ENCODE data around the gene COQ5.

Gene COQ5

DNA sequence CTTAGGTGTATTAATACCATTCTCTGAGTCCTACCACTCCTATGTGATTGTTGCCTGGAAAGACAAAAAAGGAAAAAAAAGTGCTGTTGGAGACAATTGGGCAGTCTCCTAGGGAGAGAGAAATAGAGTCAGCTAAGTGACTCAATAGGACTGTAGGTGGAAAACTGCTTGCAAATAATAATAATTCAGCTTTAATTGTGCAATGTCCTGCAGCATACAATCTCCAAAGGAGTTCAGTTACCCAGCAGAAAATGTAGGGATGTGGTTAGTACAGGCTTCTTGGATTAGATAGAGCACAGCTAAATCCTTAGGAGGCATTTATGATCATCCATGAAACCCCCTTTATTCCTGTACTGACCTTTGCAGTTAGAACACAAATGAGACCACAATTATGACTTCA, 56.4 kb downstream of the COQ5 start:
- TF ChIP-seq POLR2AphosphoS5 (IDR thresholded peaks at IDR 0.05; ENCODE audit: low read depth, low read length), result no peak
- TF ChIP-seq REST (IDR thresholded peaks at IDR 0.05; ENCODE audit: insufficient read depth in 1 of 2, low read depth in 2 of 2, low read length in 2 of 2), result no peak
- TF ChIP-seq FOXP2 (optimal IDR thresholded peaks at IDR 0.05; ENCODE audit: borderline replicate concordance, extremely low read depth, extremely low read length, insufficient read depth), result no peak
- no peak for TF ChIP-seq SIN3A (IDR thresholded peaks at IDR 0.05; ENCODE audit: borderline replicate concordance, insufficient read depth, low read length)
- no peak for TF ChIP-seq TAF1 (IDR thresholded peaks at IDR 0.05; ENCODE audit: borderline replicate concordance, insufficient read depth, low read length)

- no peak for TF ChIP-seq POLR2AphosphoS5 (IDR thresholded peaks at IDR 0.05; ENCODE audit: low read depth, low read length)
- no peak for TF ChIP-seq TAF1 (IDR thresholded peaks at IDR 0.05; ENCODE audit: borderline replicate concordance, insufficient read depth, low read length)
- no peak for TF ChIP-seq SIN3A (IDR thresholded peaks at IDR 0.05; ENCODE audit: borderline replicate concordance, insufficient read depth, low read length)
- no peak for TF ChIP-seq FOXP2 (optimal IDR thresholded peaks at IDR 0.05; ENCODE audit: borderline replicate concordance, extremely low read depth, extremely low read length, insufficient read depth)
- no peak for TF ChIP-seq REST (IDR thresholded peaks at IDR 0.05; ENCODE audit: insufficient read depth in 1 of 2, low read depth in 2 of 2, low read length in 2 of 2)
Measured at GRCh38 chr12:120470150-120470784, 58.7 kb downstream of the COQ5 start.

DNA sequence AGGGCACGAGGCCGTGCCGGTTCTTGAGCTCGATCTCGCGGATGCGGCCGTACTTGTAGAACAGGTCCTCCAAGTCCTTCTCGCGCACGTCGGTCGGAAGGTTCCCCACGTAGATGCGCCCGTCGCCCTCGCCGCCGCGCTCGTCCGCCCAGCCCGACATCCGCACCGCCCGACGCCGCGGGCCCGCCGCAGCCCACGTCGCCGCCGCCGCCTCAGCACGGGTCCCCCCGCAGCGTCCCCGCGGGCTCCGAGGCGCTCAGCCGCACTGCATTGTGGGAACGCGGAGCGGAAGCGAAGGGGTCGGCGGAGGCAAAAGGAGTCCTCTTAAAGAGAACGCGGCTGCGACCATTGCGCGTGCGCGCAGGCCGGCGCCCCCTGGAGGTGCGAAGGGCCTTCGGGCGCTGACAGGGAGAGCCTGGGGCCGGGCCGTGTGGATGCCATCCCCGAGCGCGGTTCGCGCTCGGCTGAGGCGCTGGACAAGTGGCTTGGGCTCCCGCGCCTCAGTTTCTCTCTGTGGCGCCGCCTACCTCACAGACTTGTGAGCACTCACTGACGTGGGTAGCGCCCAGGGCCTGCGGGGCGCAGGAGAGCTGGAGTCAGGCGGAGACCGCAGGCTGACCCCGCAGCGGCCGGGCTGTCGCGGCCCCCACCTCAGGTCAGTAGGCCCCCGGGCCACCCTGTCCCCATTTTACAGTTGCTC, 59.4 kb downstream of the COQ5 start, which contains the start of gene SRSF9:
SRSF9 (minus strand) TSS at position 299 of the 700 bp plus-strand sequence; CDS start at position 160, 139 bp downstream.
- TF ChIP-seq SIN3A (IDR thresholded peaks at IDR 0.05; ENCODE audit: borderline replicate concordance, insufficient read depth, low read length), result peak; percentile 37; the same call in 1 of the 2 replicates
- TF ChIP-seq TAF1 (IDR thresholded peaks at IDR 0.05; ENCODE audit: borderline replicate concordance, insufficient read depth, low read length), result peak; percentile 82
- TF ChIP-seq POLR2AphosphoS5 (IDR thresholded peaks at IDR 0.05; ENCODE audit: low read depth, low read length), result peak; percentile 86
- TF ChIP-seq REST (IDR thresholded peaks at IDR 0.05; ENCODE audit: insufficient read depth in 1 of 2, low read depth in 2 of 2, low read length in 2 of 2), result peak; percentile 10 to 39; a peak in 1 of 4 replicates
- TF ChIP-seq FOXP2 (optimal IDR thresholded peaks at IDR 0.05; ENCODE audit: borderline replicate concordance, extremely low read depth, extremely low read length, insufficient read depth), result peak; percentile 65

DNA sequence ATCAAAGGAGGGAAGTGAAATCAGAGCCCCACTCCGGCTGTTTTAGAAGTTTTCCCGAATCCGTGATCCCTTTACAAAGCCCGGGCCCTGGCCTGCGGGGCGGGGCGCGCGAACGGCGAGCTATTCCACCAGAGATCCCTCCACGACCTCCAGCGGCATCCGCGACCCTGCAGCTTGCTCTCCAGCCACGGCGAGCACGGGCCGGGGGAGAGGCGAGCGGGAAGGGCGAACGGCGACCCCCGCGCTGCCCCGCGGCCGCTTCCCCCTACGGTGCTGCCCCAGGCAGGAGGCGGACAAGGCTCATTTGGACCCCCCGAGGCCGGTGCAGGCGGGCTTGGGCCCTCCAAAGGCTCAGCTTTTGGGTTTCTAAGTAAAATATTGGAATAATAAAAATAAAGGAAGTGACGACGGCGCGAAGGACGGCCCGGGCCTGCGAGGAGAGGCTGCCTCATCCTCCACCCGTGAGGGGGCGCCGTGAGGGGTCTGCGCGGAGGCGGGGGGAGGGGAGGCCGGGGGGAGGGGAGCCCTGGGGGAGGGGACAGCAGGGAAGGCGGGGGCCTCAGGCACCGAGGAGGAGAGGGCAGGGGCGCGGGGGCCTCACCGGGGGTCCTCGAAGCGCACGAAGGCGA, 60.0 kb downstream of the COQ5 start:
- no peak for TF ChIP-seq SIN3A (IDR thresholded peaks at IDR 0.05; ENCODE audit: borderline replicate concordance, insufficient read depth, low read length)
- no peak for TF ChIP-seq TAF1 (IDR thresholded peaks at IDR 0.05; ENCODE audit: borderline replicate concordance, insufficient read depth, low read length)
- no peak for TF ChIP-seq POLR2AphosphoS5 (IDR thresholded peaks at IDR 0.05; ENCODE audit: low read depth, low read length)
- TF ChIP-seq REST (IDR thresholded peaks at IDR 0.05; ENCODE audit: insufficient read depth in 1 of 2, low read depth in 2 of 2, low read length in 2 of 2), result no peak
- no peak for TF ChIP-seq FOXP2 (optimal IDR thresholded peaks at IDR 0.05; ENCODE audit: borderline replicate concordance, extremely low read depth, extremely low read length, insufficient read depth)

Data from PFSK-1 (cell line).